ENCODE data around the gene ZFP36L2. TPM values are rescaled to one million over a fixed set of nuclear protein-coding genes. Genes with fewer than 3 reads are reported as not detected.

ZFP36L2 gene, protein sequence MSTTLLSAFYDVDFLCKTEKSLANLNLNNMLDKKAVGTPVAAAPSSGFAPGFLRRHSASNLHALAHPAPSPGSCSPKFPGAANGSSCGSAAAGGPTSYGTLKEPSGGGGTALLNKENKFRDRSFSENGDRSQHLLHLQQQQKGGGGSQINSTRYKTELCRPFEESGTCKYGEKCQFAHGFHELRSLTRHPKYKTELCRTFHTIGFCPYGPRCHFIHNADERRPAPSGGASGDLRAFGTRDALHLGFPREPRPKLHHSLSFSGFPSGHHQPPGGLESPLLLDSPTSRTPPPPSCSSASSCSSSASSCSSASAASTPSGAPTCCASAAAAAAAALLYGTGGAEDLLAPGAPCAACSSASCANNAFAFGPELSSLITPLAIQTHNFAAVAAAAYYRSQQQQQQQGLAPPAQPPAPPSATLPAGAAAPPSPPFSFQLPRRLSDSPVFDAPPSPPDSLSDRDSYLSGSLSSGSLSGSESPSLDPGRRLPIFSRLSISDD
- 10 to 100 TPM; 52.1 to 79.8 (median 60.3) TPM for polyA plus RNA-seq (ENCODE audit: insufficient read length in 10 of 10)
- long read RNA-seq, donor 1, transcript ZFP36L2-201 (2 exons, 3,696 nt), result major isoform, 36 of 36 reads
- long read RNA-seq, donor 1, partial matches to known transcripts, result 0 of 36 reads
- long read RNA-seq, donor 1, other reads (novel, unspliced or antisense), result 0 of 36 reads
- long read RNA-seq, donor 2, transcript ZFP36L2-201 (2 exons, 3,696 nt), result major isoform, 23 of 23 reads
- long read RNA-seq, donor 2, partial matches to known transcripts, result 0 of 23 reads
- long read RNA-seq, donor 2, other reads (novel, unspliced or antisense), result 0 of 23 reads
- long read RNA-seq, donor 3, result 0 reads
- long read RNA-seq, donor 4, transcript ZFP36L2-201 (2 exons, 3,696 nt), result major isoform, 15 of 15 reads
- long read RNA-seq, donor 4, partial matches to known transcripts, result 0 of 15 reads
- long read RNA-seq, donor 4, other reads (novel, unspliced or antisense), result 0 of 15 reads
- long read RNA-seq, donor 5, transcript ZFP36L2-201 (2 exons, 3,696 nt), result major isoform, 44 of 50 reads
- long read RNA-seq, donor 5, partial matches to known transcripts, result 6 of 50 reads
- long read RNA-seq, donor 5, other reads (novel, unspliced or antisense), result 0 of 50 reads
- long read RNA-seq, donor 6, transcript ZFP36L2-201 (2 exons, 3,696 nt), result major isoform, 25 of 25 reads
- long read RNA-seq, donor 6, partial matches to known transcripts, result 0 of 25 reads
- long read RNA-seq, donor 6, other reads (novel, unspliced or antisense), result 0 of 25 reads
- long read RNA-seq, donor 7, transcript ZFP36L2-201 (2 exons, 3,696 nt), result major isoform, 28 of 28 reads
- long read RNA-seq, donor 7, partial matches to known transcripts, result 0 of 28 reads
- long read RNA-seq, donor 7, other reads (novel, unspliced or antisense), result 0 of 28 reads
- long read RNA-seq, donor 8, transcript ZFP36L2-201 (2 exons, 3,696 nt), result major isoform, 23 of 23 reads
- long read RNA-seq, donor 8, partial matches to known transcripts, result 0 of 23 reads
- long read RNA-seq, donor 8, other reads (novel, unspliced or antisense), result 0 of 23 reads
- long read RNA-seq, donor 9, transcript ZFP36L2-201 (2 exons, 3,696 nt), result major isoform, 7 of 7 reads
- long read RNA-seq, donor 9, partial matches to known transcripts, result 0 of 7 reads
- long read RNA-seq, donor 9, other reads (novel, unspliced or antisense), result 0 of 7 reads

DNA sequence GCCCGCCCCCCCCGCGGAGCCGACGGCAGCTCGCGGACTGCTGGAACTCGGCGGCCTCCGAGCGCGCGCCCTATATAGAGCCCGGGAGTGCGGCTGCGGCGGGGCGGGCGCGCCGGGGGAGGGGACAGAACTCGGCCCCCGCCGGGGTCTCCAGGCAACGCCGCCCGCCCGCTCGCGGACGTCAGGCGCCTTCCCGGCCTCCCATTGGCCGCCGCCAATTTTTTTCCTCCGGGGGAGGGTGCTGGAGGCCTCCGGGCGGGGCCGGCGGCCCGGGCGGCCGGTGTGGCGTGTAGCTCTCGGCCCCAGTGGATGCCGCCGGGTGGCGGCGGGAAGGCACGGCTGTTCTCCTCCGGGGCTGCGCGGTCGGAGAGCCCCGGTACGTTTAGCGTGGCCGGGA is at the start of gene ZFP36L2:
Gene ZFP36L2 (minus strand): TSS at position 49 of the 397 bp plus-strand sequence. CDS start 291 bp downstream, outside the sequence.
- DNase-seq, result peak; percentile 97 to 99 (median 98)

DNA sequence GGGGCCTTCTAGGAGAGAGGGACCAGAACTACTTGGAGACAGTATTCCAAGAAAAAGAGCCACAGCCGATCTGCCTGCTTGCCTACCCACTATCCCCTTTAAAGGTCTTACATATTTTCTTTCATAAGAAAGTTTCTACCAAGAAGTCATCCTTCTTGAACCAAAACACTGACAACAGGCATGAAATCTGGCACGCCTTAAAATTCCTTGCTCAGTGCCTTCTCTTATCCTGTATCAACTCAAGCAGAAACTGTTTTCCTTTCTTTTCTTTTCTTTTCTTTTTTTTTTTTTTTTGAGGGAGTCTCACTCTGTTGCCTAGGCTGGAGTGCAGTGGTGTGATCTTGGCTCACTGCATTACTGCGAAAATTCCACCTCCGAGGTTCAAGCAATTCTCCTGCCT is 48.3 kb upstream of the ZFP36L2 start:
- no peak for DNase-seq

DNA sequence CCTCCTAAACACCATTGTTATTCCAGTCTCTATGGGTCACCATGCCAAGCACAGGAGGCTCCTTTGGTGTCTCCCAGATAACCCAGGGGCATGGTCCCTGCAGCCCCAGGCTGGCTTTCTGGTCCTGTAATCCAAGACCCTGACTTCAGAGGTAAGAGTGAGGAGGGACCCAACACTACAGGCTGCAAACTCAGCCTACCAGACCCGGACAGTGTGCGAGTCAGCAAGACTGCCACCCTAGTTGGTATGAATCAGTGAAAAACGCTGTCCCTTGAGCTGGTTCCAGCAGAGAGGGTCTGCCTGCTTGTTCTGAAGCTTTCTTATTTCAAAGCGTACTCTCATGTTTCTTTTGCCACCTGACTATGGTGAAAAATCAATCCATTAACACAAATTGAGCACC is 47.6 kb upstream of the ZFP36L2 start:
- DNase-seq, result no peak

DNA sequence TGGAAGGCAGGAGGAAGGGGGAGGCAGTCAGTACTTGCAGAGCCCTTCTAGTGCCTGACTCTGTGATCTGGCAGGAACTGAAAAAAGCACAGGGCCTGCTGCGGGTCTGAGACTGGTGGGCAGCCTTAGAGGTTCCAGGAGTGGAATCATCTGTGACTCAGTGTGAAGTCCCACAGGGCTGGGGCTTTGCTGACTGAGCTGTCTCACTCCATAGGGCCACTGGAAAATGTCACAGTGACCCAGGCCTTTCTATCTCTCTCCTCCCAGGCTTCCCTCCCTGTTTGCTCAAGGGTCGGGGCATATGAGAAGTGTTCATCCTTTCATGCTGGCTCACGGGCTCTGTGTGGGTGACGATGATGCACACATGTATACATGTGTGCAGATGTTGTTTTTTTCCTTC is 47.1 kb upstream of the ZFP36L2 start:
- no peak for DNase-seq

DNA sequence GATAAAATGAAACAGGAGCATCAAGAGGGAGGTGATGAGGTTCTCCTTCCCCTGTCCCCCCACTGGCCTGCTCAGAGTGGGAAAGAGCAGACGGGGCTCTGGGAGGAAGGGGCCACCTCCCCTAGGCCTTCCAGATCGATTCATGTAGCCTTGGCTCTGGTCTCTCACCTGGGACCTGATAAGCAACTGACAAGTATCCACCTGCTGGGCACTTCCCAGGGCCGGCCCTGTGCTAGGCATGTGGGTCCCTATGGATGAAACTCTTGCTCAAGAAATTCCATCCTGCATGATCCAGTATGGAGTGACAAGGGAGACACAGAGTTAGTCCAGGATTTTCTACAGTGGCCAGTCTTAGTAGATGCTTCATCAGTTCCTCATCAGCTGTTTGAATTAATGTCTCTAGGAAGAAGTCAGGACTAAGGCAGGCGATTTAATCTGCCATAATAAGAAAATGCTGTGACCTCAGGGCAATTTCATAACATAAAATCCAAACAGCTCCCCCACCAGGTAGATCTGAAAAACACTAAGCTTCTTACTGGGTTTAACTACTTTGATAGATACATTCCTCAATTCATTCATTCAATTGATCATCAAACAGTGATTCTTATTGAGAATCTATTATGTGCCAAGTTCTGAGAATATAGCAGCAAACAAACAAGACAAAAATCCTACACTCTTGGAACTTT is 44.7 kb upstream of the ZFP36L2 start:
- DNase-seq, result no peak

DNA sequence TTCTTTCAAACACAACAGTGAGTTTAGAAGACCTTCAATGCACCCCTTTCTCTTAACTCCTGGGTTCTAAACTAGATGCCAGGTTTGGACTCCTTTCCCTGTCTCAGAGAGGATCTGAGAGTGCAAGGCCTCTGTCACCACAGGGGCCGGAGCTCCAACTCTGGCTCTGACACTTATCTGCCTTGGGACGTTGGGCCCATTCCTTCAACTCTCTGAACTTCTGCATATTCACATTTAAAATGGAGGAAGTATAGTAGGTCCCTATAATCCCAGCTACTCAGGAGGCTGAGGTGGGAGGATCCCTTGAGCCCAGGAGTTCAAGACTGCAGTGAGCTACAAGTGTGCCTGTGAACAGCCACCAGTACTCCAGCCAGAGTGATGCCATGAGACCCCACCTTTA is 44.1 kb upstream of the ZFP36L2 start:
- DNase-seq, result no peak

DNA sequence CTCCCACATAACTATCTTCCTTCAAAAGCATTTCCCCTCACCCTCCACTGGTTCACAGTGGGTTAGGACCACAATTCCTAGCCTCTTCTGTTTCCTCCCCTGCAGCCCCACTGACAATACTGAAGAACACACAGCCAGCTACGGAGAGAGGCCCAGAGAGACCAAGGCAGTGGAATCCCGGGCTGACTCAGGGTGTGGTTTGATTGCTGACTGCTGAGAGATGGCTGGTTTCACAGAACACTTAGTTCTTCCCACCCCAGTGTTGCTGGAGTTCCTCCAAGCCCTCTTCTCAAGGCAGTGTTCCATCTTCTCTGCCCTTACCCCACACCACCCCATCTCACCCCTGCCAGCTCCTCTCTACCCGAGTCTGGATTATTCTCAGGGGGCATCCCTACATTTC is 43.3 kb upstream of the ZFP36L2 start:
- DNase-seq, result peak in 2 of 3 donors; percentile 36 to 70

DNA sequence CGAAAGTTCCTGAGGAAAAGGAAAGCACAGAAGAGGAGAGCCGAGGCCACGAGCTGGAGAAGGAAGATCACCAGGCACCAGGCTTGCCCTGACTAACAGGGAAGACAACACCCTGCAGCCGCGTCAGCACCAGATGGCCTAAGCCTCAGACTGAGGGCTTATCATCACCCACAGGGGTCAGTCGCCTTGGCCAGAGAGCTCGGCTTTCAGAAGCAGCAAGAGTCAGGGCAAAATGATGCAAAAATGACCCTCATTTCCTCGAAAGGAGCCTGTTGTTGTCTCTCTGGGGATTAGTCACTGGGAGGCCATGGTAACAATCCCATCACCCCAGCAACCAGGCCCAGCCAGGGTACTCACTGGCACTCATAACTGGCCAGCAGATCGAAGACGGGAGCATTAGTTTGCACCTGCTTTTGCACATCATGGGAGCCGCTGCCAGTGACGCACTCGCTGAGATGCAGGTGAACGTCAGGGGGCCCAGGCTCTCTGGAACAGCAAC is 42.7 kb upstream of the ZFP36L2 start:
- peak; percentile 52 to 72 (median 59) for DNase-seq

DNA sequence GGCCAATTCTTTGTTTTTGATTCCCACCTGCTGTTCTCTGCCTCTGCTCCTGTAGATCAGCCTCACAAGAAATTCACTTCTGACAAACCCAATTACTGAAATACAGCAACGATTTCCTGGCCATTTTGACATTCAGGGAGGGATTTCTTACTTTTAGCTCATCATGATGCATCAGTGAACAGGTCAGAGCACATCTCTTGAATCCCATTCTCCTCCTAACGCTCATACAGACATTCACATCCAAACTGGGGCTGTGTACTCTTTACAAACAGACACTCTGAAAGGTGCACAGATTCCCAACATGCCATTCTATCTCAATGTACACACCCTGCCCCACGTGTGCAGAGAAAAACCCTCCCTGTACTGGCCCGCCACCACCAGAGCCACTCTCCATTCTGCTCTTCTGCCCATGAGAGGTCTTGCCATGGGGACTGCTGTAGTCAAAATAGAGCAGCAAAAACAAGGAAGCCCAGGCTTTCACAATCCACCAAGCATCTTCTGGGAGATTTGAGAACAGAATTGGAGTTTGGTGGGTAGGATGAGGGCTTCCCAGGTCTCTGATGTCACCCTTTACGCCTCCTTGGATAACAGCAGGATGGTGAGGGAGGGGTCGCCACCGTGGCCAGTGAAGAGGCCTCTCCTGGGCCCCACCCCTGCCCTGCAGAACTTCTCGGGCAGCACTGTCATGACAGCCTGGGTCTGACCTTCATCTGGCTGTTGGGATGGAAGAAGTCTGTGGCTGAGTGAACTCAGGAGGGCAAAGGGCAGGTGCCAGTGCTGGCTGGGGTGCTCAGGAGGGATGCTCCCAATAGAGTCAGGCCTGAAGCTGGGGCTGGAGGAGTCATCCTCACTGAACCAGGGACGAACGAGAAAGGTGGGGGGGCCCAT is 41.9 kb upstream of the ZFP36L2 start:
- DNase-seq, result no peak

DNA sequence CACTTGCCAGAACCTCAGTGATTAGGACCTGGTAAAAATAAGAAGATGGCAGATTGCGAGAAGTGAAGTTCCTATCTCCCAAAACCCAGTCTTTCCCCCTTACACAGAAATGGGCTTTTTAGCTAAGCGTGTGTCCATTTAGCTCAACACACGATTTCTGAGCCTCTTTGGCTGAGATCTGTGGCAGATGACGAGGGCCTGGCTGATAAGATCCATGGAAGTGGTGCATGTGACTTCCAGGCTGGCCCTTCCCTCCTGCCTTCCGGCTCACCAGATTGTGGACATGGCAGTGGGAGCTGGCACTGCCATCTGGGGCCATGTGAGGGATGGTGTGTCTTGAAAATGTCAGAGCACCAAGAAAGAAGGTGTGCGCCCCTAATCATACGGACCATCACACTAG is 41.0 kb upstream of the ZFP36L2 start:
- DNase-seq, result no peak

DNA sequence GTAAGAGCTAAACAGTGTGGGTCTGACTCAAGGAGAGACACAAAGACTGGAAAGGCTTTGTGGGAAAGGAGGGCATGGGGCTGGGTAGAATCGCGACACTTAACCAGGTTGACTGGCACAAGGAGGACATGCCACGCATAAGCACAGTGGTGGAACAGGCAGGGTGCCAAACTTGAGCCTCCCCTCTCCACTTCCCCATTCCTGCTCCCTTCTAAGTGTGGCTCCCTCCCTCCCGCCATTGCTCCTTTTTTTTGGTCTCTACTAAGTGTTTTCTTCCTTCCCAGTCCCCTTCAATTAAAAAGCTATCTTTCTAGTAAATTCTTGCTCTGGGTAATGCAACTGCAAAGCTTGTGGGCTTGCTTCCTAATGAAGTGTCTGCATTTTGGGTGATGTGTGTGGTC is 40.3 kb upstream of the ZFP36L2 start:
- DNase-seq, result peak in 1 of 3 donors; percentile 37

DNA sequence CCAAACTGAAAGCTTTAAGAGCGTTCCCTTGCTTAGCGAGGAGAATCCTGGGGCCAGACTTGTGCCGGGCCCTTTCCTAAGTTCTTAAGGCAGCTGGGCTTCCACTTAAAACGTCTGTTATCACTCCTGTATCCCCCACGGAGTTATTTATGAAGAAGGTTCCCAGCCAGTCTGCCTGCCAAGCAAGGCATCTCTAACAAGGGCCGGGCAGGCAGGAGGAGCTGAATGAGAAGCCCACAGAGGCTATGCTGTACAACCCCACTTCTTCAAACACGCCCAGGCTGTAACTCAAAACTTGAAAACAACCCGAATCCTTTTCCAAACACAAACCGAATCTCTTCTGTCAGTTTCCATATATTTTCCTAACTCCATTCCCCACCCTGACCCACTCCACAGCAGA is 39.0 kb upstream of the ZFP36L2 start:
- peak in 2 of 3 donors; percentile 57 to 84 for DNase-seq

DNA sequence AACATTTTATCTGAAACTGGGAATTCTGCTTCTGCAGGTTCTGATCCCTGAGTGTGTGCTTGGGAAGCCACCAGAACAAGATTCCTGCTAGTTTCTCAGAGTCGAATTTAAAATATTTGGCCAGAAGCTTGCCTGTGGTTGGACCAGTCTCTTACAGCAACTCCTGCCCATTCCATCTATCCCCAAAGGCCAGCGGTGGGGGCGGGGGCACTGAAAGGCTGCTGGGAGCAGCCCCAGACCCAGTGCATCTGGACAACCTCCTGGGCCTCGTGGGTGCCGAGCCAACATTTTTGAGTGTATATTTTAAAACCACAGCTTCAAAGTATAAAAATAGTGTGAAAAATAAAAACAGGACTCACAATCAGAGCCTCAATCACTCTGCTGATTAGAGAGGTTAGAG is 38.6 kb upstream of the ZFP36L2 start:
- peak in 2 of 3 donors; percentile 36 to 66 for DNase-seq

DNA sequence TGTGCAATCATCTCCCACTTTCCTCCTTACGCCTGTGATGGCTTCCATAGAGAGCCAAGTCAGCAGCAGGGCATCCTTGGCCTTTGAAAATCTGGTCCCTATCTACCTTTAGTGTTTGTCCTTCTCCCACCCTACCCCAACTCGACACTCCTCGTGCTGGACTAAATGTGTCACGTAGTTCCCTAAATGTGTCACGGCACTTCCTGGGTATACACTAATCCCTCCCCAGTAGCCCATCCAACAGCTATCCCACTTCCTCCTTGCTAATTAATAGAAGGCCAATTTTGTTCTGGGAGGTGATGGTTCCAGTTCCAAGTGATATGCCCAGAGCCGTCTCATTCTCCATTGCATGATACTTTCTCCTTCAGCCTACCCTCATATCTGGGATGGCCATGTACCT is 36.5 kb upstream of the ZFP36L2 start:
- DNase-seq, result no peak

DNA sequence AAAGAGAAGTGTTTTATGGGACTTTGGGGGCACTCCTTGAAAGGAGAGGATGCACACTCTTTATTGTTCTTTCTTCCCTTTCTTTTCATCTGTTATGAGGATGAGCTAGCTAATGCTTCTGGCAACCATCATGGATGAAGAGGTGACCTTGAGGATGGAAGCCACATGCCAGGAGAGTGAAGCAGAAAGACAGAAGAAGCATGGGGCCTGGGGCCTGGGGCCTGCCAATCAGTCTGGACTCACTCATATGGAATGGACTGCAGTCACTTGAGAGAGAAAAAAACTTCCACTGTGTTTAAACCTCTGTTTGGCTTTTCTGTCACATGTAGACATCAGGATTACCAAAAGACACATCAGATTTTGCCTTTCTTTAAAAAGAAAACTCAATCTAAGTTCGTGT is 35.8 kb upstream of the ZFP36L2 start:
- DNase-seq, result no peak

DNA sequence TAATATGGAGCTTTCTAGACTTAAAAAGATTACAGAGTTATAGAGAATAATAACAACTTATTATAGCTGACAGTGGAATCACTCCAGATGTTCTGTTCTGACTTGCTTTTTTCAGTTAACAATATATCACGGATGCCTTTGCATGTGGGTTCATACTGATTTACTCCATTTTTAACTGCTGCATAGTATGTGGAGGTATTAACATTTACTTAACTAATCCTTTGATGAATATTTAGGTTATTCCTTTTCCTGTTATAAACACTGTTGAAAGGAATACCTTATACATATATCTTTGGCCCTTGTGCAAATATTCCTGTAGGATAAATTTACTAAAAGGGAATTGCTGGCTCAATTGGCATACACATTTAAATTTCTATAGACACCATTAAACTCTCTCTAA is 33.1 kb upstream of the ZFP36L2 start:
- DNase-seq, result no peak

DNA sequence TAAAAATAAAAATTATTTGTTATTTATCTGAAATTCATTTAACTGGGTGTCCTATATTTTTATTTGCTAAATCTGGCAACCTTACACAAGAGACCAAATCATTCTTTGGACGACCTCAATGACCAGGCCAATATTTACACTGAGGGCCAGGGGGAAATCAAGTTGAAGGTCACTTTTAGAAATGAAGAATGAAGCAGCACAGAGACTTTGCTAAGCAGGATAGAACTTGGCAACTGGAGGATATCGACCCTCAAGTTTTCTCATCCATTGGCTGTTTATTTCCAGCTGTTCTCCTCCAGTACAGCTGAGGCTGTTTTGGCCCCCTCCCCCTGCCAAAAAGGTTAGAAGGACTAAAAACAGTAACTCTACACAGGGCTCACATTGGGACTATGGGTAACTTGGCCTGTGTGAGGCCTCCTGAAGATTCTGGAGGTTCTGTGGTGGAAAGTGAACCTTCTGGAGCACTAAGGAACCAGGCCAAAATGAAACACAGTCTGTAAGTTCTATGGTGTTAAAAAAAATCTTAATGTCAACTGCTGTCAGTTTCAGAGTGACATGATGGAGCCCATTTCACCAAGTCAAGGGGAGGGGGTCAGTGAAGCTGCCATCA is 32.2 kb upstream of the ZFP36L2 start:
- DNase-seq, result no peak

DNA sequence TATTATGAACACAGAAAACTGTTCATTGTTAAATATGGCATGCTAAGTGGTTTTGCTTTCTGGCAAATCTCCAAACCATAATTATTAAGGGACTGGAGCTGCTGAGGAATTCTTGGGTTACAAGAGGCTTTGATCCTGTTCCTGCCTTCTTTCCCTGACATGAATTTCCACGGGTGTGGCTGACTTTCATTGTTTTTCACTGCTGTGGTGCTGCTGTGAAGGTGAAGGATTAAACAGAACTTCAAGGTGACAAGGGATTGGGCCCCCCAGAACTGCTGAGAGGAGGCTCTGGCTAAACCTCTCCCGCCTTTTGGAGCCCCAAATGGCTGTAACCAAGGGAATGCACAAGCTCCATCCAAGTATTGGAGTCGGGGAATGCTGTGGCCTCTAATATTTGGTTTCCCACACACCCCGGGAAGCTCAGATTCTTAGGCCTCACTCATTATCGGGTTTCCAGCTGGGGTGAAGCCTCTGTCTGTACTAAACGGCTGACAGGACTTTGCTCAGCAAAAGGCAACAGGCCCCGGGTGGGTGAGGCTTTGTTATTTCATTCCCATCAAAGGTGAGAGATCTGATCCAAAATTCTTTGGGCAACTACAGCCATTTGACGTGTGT is 29.0 kb upstream of the ZFP36L2 start:
- no peak for DNase-seq

All from muscle of back (tissue), 13 donors.